Endothelial cell of umbilical vein (primary cell): ENCODE measurements around the gene RPL6. TPM values are rescaled to one million over a fixed set of nuclear protein-coding genes. Genes with fewer than 3 reads are reported as not detected.

Experiments
- BruUV-seq: library from RNA; stranded (reverse); fragments of 400-500 nt; replicated peaks from 2 replicates; lab custom pipeline; 2021; lab: Mats Ljungman, UMichigan
- CTCF ChIA-PET: fragments of 300-600, 350-600 bp; sonication (Branson Sonifier 250); formaldehyde crosslinking; loops from one replicate; lab custom pipeline; 2021; ENCODE audit warnings: antibody characterized with exemption, inconsistent platforms; lab: Charles Lee
- POLR2A ChIA-PET: fragments of 300-600, 350-600 bp; sonication (Branson Sonifier 250); formaldehyde crosslinking; loops from one replicate; lab custom pipeline; 2021; ENCODE audit warnings: antibody characterized with exemption, inconsistent platforms; lab: Charles Lee
- DNase-seq: peaks from one replicate; pipeline ENCODE4 v3.0.0-alpha.2; 2011; ENCODE audit warnings: low read depth, low spot score
- FAIRE-seq: peaks from 2 replicates; lab custom pipeline; 2011; peaks lifted over from hg19 to GRCh38; lab: Jason Lieb, UNC
- H2AFZ ChIP-seq: 2 replicates; pipeline ENCODE4 v1.6.0; 2012; ENCODE audit warnings: low read depth, low read length, control low read depth, inconsistent platforms
- H3K27ac ChIP-seq: 2 replicates; pipeline ENCODE4 v1.5.1; 2011; ENCODE audit warnings: low read depth, mild to moderate bottlenecking, control low read depth, low read length, moderate library complexity; ENCODE audit not compliant: insufficient read depth
- H3K27me3 ChIP-seq, 2 experiments: 2 replicates each; pipeline versions ENCODE4 v1.6.0 to v1.6.1; 2011; ENCODE audit warnings: low read length in 2 of 2, mixed read lengths in 1 of 2; ENCODE audit not compliant: control insufficient read depth in 2 of 2, insufficient read depth in 2 of 2
- H3K36me3 ChIP-seq, 2 experiments: 2 replicates in 1 of 2; 3 replicates in 1 of 2; pipeline ENCODE4 v1.5.1; 2011; ENCODE audit warnings: low read length in 2 of 2, mild to moderate bottlenecking in 1 of 2, moderate library complexity in 1 of 2; ENCODE audit not compliant: control insufficient read depth in 2 of 2, insufficient read depth in 2 of 2; ENCODE audit errors: extremely low read depth in 1 of 2
- H3K4me1 ChIP-seq: 3 replicates; pipeline ENCODE4 v1.5.1; 2011; ENCODE audit warnings: mild to moderate bottlenecking, low read length; ENCODE audit not compliant: control insufficient read depth, insufficient read depth; ENCODE audit errors: extremely low read depth
- H3K4me2 ChIP-seq: 2 replicates; pipeline ENCODE4 v1.6.1; 2011; ENCODE audit warnings: low read length, control low read depth, mixed read lengths; ENCODE audit not compliant: insufficient read depth
- H3K4me3 ChIP-seq, 3 experiments: fragments of 200-600 bp in 1 of 3; sonication (generic), shearing (Covaris generic) in 1 of 3; replicated peaks in 1 of 3; 2 replicates each; pipeline ENCODE4 v1.5.1; 2011 to 2016; ENCODE audit warnings: control low read depth in 3 of 3, low read length in 3 of 3, mild to moderate bottlenecking in 2 of 3, inconsistent platforms in 1 of 3, low read depth in 1 of 3, moderate library complexity in 1 of 3; ENCODE audit not compliant: insufficient read depth in 1 of 3
- H3K79me2 ChIP-seq: 2 replicates; pipeline ENCODE4 v1.6.0; 2012; ENCODE audit warnings: low read length, inconsistent platforms; ENCODE audit not compliant: control insufficient read depth, insufficient read depth
- H3K9ac ChIP-seq: replicated peaks from 2 replicates; pipeline ENCODE3; 2011; ENCODE audit warnings: low read length, control low read depth; ENCODE audit not compliant: insufficient read depth; ENCODE audit errors: extremely low read depth
- H3K9me1 ChIP-seq: replicated peaks from 3 replicates; pipeline ENCODE4 v1.6.0; 2011; ENCODE audit warnings: mild to moderate bottlenecking, low read length; ENCODE audit not compliant: control insufficient read depth, insufficient read depth; ENCODE audit errors: extremely low read depth
- H3K9me3 ChIP-seq: replicated peaks from 2 replicates; pipeline ENCODE4 v1.5.1; 2012; ENCODE audit warnings: low read length, inconsistent platforms; ENCODE audit not compliant: control insufficient read depth, insufficient read depth
- H4K20me1 ChIP-seq: replicated peaks from 2 replicates; pipeline ENCODE3; 2011; ENCODE audit warnings: mild to moderate bottlenecking, low read length; ENCODE audit not compliant: control insufficient read depth, insufficient read depth; ENCODE audit errors: extremely low read depth
- CTCF ChIP-seq, 2 donors: IDR thresholded peaks; 1 replicate in 1 of 2; 2 replicates in 1 of 2; pipeline ENCODE4 v1.5.1; 2011; ENCODE audit warnings: low read length in 2 of 2, mild to moderate bottlenecking in 2 of 2, moderate library complexity in 2 of 2, control low read depth in 1 of 2, inconsistent platforms in 1 of 2, low read depth in 1 of 2; ENCODE audit not compliant: insufficient read depth in 1 of 2; ENCODE audit errors: extremely low read depth in 1 of 2
- EZH2 ChIP-seq: IDR thresholded peaks from 2 replicates; pipeline ENCODE4 v1.6.1; 2012; ENCODE audit warnings: borderline replicate concordance, low read depth, mild to moderate bottlenecking, moderate library complexity, low read length, inconsistent platforms; ENCODE audit not compliant: severe bottlenecking
- FOS ChIP-seq: IDR thresholded peaks from 2 replicates; pipeline ENCODE4 v1.6.1; 2011; ENCODE audit warnings: mild to moderate bottlenecking, low read length, moderate library complexity, borderline replicate concordance; ENCODE audit not compliant: insufficient read depth
- GATA2 ChIP-seq: IDR thresholded peaks from 2 replicates; pipeline ENCODE4 v1.7.0; 2011; ENCODE audit warnings: low read depth, mild to moderate bottlenecking, moderate library complexity, mixed read lengths, low read length; ENCODE audit not compliant: insufficient read length, insufficient read depth
- JUN ChIP-seq: IDR thresholded peaks from 2 replicates; pipeline ENCODE4 v1.6.1; 2011; ENCODE audit warnings: borderline replicate concordance, low read depth; ENCODE audit not compliant: insufficient read length, insufficient read depth
- MYC ChIP-seq: IDR thresholded peaks from one replicate; pipeline ENCODE4 v1.6.1; 2011; ENCODE audit warnings: mild to moderate bottlenecking, low read depth, low read length
- POLR2A ChIP-seq: IDR thresholded peaks from 2 replicates; pipeline ENCODE4 v1.6.1; 2012; ENCODE audit warnings: low read depth, mild to moderate bottlenecking, control low read depth, low read length
- POLR2AphosphoS5 ChIP-seq: IDR thresholded peaks from 2 replicates; pipeline ENCODE4 v1.6.1; 2012; ENCODE audit warnings: low read depth, mild to moderate bottlenecking, control low read depth, low read length, moderate library complexity; ENCODE audit not compliant: insufficient read depth
- dilution Hi-C: fragments of 300-500 bp; cut with MboI; formaldehyde crosslinking; loops from one replicate; pipeline ENCODE4 v1.15.0; 2019; ENCODE audit warnings: low sequenced_read_pairs; ENCODE audit not compliant: extremely low pct_ligation_motif_present
- intact Hi-C: fragments of 100-400 bp; cut with micrococcal nuclease; formaldehyde crosslinking; loops from one replicate; pipeline ENCODE4 v1.10.0; 2022
- polyA plus RNA-seq, 4 experiments: library from polyadenylated mRNA; depleted of rRNA in 3 of 4; stranded (reverse) in 3 of 4; unstranded in 1 of 4; fragments of >200 nt; gene quantifications; 2 replicates each; pipeline versions ENCODE4 v1.2.1 to v1.2.3, GENCODE V29; 2011 to 2012; ENCODE audit warnings: missing spikeins in 1 of 4
- total RNA-seq: library from RNA; stranded (reverse); gene quantifications from 2 replicates; pipeline ENCODE4 v1.2.3, GENCODE V29; 2021
- TF ChIP-seq, protein P1 (sequence below): IDR thresholded peaks from 2 replicates; pipeline ENCODE4 v1.6.1; 2011; ENCODE audit not compliant: insufficient read depth, insufficient read length

The RPL6 gene
- total and polyA plus RNA-seq, 2 donors (not counting 3 experiments of a cell fraction or from before 2014, with no cell fraction given), result 998 to 1,385 TPM

GRCh38 chr12:112446008-112446725, 36.8 kb upstream of the RPL6 start:
- H3K9me3 ChIP-seq, result no peaks in the 10 kb centered on the region
- peaks cover 18% of the 10 kb centered on the region for H3K79me2 ChIP-seq
- dilution Hi-C loops (no loop called here), intact Hi-C loops (no loop called here)
- peaks cover 2 to 6% of the 10 kb centered on the region in 2 experiments for H3K36me3 ChIP-seq
- no peak overlapping the region for H3K9ac ChIP-seq
- no peak overlapping the region for H3K4me3 ChIP-seq
- H3K27me3 ChIP-seq, result no peaks in the 10 kb centered on the region
- no TSS peak for BruUV-seq
- DNase-seq (no peak), FAIRE-seq (no peak)
- ChIA-PET POLR2A (no interaction called here), CTCF (no interaction called here)
- no peak overlapping the region for H3K4me2 ChIP-seq
- H3K4me1 ChIP-seq, result peaks cover 2% of the 10 kb centered on the region
- no peak overlapping the region for H2AFZ ChIP-seq
- H3K9me1 ChIP-seq, result no peaks in the 10 kb centered on the region
- no peak for TF ChIP-seq POLR2A
- no peak for TF ChIP-seq JUN
- TF ChIP-seq, protein P1, sequence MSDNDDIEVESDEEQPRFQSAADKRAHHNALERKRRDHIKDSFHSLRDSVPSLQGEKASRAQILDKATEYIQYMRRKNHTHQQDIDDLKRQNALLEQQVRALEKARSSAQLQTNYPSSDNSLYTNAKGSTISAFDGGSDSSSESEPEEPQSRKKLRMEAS, result no peak
- no peak for TF ChIP-seq FOS
- TF ChIP-seq CTCF (IDR thresholded peaks at IDR 0.05; ENCODE audit: extremely low read depth in 1 of 2, insufficient read depth in 1 of 2, low read depth in 1 of 2, low read length in 2 of 2), result no peak
- no peak for TF ChIP-seq MYC
- no peak for TF ChIP-seq EZH2
- no peak for TF ChIP-seq POLR2AphosphoS5
- TF ChIP-seq GATA2, result no peak
- no peaks in the 10 kb centered on the region for H4K20me1 ChIP-seq
- no peak overlapping the region for H3K27ac ChIP-seq
